Endothelial cell (in vitro differentiated cells): Measurements from ENCODE around the gene ZNF407. TPM values are rescaled to one million over a fixed set of nuclear protein-coding genes. Genes with fewer than 3 reads are reported as not detected.
"Not testable (repeated sequence)": the region's sequence is repeated elsewhere in the genome, so short reads cannot be mapped to it uniquely, and the experiment has no call there.

Source experiments
- DNase-seq: peaks from one replicate; pipeline ENCODE4 v3.0.0; 2021; ENCODE audit warnings: low spot score
- H3K27ac Mint-ChIP-seq: one replicate; pipeline ENCODE4 v1.8.0; 2021; ENCODE audit warnings: mixed read lengths, inconsistent platforms; ENCODE audit not compliant: unreplicated experiment
- H3K27me3 Mint-ChIP-seq: one replicate; pipeline ENCODE4 v1.8.0; 2021; ENCODE audit warnings: mild to moderate bottlenecking, moderate library complexity, mixed read lengths, inconsistent platforms; ENCODE audit not compliant: unreplicated experiment
- H3K36me3 Mint-ChIP-seq: one replicate; pipeline ENCODE4 v1.8.0; 2021; ENCODE audit warnings: mild to moderate bottlenecking, low read depth, mixed read lengths, inconsistent platforms; ENCODE audit not compliant: unreplicated experiment
- H3K4me1 Mint-ChIP-seq: one replicate; pipeline ENCODE4 v1.8.0; 2021; ENCODE audit warnings: mild to moderate bottlenecking, mixed read lengths, inconsistent platforms; ENCODE audit not compliant: unreplicated experiment
- H3K4me3 Mint-ChIP-seq: one replicate; pipeline ENCODE4 v1.8.0; 2021; ENCODE audit warnings: mild to moderate bottlenecking, mixed read lengths, inconsistent platforms; ENCODE audit not compliant: unreplicated experiment
- H3K9me3 Mint-ChIP-seq: one replicate; pipeline ENCODE4 v1.8.0; 2021; ENCODE audit warnings: mixed read lengths, inconsistent platforms; ENCODE audit not compliant: unreplicated experiment
- total RNA-seq: library from RNA; stranded (reverse); fragmentation: NEBNext Ultra II Directional; extraction: Animal tissue kit (Norgen Biotek cat#: 25700); gene quantifications from one replicate; pipeline ENCODE4 v1.2.1, GENCODE V29; 2021; ENCODE audit not compliant: unreplicated experiment
- TF ChIP-seq, protein P1 (sequence below): fragments of 200-600 bp; sonication (generic); IDR thresholded peaks from one replicate; pipeline ENCODE4 v1.5.0; 2021; ENCODE audit warnings: antibody characterized with exemption; ENCODE audit not compliant: unreplicated experiment

ZNF407 gene
- total RNA-seq, 1 donor from 2014 or later = 16.8 TPM

DNA sequence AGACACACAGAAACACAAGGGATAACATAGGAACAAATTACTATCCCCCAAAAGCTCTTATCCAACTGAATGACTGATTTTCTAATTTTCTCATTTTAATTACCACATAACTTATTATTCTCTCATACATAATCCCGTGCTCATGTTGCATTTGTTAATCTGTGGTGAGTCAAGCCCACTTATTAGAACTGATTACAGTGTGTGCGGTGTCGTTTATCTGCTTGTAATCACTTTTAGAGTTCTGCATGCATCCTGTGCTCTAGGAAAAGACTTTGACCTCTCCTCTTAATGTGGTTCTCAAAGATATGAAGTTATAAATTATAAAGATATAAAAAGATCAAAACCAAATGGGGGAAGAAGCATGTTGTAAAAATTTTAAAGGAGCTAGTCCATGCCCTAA is 33.7 kb upstream of the ZNF407 start:
- H3K4me1 Mint-ChIP-seq = no peaks in the 10 kb centered on the region
- H3K4me3 Mint-ChIP-seq = no peak overlapping the region
- peaks cover 15% of the 10 kb centered on the region for H3K9me3 Mint-ChIP-seq
- no peaks in the 10 kb centered on the region for H3K27me3 Mint-ChIP-seq
- no peak for DNase-seq
- no peak overlapping the region for H3K27ac Mint-ChIP-seq
- H3K36me3 Mint-ChIP-seq = peaks cover 9% of the 10 kb centered on the region
- TF ChIP-seq, protein P1, sequence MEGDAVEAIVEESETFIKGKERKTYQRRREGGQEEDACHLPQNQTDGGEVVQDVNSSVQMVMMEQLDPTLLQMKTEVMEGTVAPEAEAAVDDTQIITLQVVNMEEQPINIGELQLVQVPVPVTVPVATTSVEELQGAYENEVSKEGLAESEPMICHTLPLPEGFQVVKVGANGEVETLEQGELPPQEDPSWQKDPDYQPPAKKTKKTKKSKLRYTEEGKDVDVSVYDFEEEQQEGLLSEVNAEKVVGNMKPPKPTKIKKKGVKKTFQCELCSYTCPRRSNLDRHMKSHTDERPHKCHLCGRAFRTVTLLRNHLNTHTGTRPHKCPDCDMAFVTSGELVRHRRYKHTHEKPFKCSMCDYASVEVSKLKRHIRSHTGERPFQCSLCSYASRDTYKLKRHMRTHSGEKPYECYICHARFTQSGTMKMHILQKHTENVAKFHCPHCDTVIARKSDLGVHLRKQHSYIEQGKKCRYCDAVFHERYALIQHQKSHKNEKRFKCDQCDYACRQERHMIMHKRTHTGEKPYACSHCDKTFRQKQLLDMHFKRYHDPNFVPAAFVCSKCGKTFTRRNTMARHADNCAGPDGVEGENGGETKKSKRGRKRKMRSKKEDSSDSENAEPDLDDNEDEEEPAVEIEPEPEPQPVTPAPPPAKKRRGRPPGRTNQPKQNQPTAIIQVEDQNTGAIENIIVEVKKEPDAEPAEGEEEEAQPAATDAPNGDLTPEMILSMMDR = no peak

GRCh38 chr18:74565164-74565563 is 32.5 kb upstream of the ZNF407 start:
- H3K4me3 Mint-ChIP-seq, H3K36me3 Mint-ChIP-seq, DNase-seq, H3K4me1 Mint-ChIP-seq, H3K27ac Mint-ChIP-seq, H3K27me3 Mint-ChIP-seq: not testable (repeated sequence)
- H3K9me3 Mint-ChIP-seq = peaks cover 15% of the 10 kb centered on the region

DNA sequence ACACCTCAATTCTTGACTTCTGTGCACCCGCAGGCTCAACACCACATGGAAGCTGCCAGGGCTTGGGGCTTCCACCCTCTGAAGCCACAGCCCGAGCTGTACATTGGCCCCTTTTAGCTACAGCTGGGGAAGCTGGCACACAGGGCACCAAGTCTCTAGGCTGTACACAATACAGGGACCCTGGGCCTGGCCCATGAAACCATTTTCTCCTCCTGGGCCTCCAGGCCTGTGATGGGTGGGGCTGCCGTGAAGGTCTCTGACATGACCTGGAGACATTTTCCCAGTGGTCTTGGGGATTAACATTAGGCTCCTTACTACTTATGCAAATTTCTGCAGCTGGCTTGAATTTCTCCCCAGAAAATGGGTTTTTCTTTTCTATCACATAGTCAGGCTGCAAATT is 31.7 kb upstream of the ZNF407 start:
- H3K4me1 Mint-ChIP-seq, H3K4me3 Mint-ChIP-seq, H3K27me3 Mint-ChIP-seq, H3K36me3 Mint-ChIP-seq, DNase-seq, H3K27ac Mint-ChIP-seq: not testable (repeated sequence)
- H3K9me3 Mint-ChIP-seq = peaks cover 15% of the 10 kb centered on the region

GRCh38 chr18:74567822-74568221 is 29.8 kb upstream of the ZNF407 start:
- no peak for DNase-seq
- no peak overlapping the region for H3K27ac Mint-ChIP-seq
- H3K4me3 Mint-ChIP-seq = no peak overlapping the region
- peaks cover 15% of the 10 kb centered on the region for H3K9me3 Mint-ChIP-seq
- H3K36me3 Mint-ChIP-seq = peaks cover 9% of the 10 kb centered on the region
- TF ChIP-seq, protein P1 = no peak
- H3K4me1 Mint-ChIP-seq = no peaks in the 10 kb centered on the region
- H3K27me3 Mint-ChIP-seq = no peaks in the 10 kb centered on the region

DNA sequence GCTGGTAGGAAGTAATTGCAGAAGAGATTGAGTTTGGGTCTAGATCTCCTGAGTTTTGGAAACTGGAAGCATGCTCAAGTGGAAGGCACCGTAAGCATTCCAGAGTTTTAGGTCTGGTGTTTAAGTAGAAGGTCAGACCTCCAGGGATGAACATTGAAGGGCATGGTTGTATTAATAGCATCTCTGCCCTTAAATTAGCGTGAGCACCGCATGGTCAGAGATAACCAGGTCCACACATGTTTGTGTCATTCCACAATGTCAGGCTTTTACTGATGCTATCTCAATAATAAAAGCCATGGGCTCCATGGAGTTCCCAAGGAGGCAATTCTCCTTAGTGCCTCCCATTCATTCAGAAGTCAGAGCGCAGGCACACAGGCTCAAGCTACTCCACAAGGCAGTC is 28.3 kb upstream of the ZNF407 start:
- DNase-seq = no peak
- H3K4me1 Mint-ChIP-seq = no peaks in the 10 kb centered on the region
- TF ChIP-seq, protein P1 = no peak
- H3K27ac Mint-ChIP-seq = no peak overlapping the region
- peaks cover 13% of the 10 kb centered on the region for H3K36me3 Mint-ChIP-seq
- peaks cover 15% of the 10 kb centered on the region for H3K9me3 Mint-ChIP-seq
- no peak overlapping the region for H3K4me3 Mint-ChIP-seq
- H3K27me3 Mint-ChIP-seq = peaks cover 1% of the 10 kb centered on the region

DNA sequence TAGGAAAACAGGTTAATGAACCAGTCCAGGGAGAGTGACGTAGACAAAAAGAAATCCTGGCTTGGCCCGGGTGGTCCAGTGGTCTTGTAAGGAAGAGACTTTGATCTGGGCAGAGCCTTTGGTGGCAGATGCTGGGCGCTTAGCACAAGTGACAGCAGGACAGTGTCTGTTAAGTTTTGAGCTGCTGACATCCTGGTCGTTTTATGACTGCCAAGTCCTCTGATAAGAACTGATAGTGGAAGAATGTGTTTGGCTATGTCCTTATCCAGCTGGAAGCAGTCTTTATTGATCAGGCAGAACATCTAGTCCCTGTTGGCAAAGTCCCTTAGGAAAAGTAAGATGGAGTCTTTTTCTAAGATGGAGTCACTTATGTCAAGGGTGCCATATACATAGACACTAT is 27.4 kb upstream of the ZNF407 start:
- peaks cover 15% of the 10 kb centered on the region for H3K9me3 Mint-ChIP-seq
- peaks cover 5% of the 10 kb centered on the region for H3K27me3 Mint-ChIP-seq
- no peak overlapping the region for H3K4me3 Mint-ChIP-seq
- H3K36me3 Mint-ChIP-seq = peaks cover 9% of the 10 kb centered on the region
- TF ChIP-seq, protein P1 = no peak
- H3K4me1 Mint-ChIP-seq = no peaks in the 10 kb centered on the region
- DNase-seq = no peak
- H3K27ac Mint-ChIP-seq = no peak overlapping the region
